GM10266 (cell line): Measurements from ENCODE around the gene AGFG2.

Experiments
- DNase-seq: peaks from one replicate; pipeline ENCODE4 v3.0.0; 2012; ENCODE audit errors: extremely low spot score
- CTCF ChIP-seq: IDR thresholded peaks from 2 replicates; pipeline ENCODE4 v1.5.1; 2012; ENCODE audit warnings: mild to moderate bottlenecking, low read depth; ENCODE audit not compliant: control insufficient read depth, insufficient read depth; ENCODE audit errors: missing control alignments

Gene AGFG2

GRCh38 chr7:100609958-100610357 lies 71.0 kb downstream of the AGFG2 start:
- no peak for DNase-seq

DNA sequence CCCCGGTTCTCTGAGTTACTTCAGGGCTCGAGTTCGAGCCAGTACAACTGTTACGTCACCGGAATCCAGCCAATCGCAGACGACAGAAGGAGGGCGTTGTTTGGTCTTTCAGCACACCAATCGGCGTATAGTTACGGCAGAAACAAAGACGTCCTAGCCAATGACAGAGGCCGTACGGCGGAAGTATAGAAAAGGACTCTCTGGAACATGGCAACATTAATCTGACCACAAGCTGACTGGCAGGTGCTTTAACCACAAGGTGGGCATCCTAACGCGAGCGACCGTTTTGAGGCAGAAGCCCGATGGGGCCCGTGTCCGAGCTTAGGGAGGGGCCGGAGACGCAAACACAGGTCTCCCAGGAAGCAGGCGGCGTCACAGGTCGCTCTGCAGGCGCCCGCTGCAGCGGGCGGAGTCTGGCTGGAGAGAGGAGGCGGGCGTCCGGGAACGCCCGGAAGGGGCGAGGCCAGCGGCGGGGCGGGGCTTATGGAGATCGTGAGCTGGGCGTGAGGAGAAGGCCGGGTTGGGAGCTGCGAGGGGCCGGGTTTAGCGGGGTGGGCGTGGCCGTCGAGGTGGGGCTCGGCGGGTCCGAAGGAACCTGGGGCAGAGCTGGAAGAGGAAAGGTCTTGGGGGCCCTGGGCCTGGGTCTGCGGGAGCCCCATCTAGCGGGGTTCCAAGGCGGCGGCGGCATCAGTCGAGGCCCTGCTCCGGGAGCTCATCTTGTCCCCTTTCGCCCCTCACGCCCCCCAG lies 73.2 kb downstream of the AGFG2 start, which contains the start of gene MOSPD3:
MOSPD3 (plus strand) TSS at position 558 of the 747 bp plus-strand sequence. CDS start 252 bp downstream, outside the sequence.
- peak; percentile 99 for DNase-seq
- no peak for TF ChIP-seq CTCF

More at GRCh38 chr7:100609958-100610357, 71.0 kb downstream of the AGFG2 start:
- TF ChIP-seq CTCF = no peak

DNA sequence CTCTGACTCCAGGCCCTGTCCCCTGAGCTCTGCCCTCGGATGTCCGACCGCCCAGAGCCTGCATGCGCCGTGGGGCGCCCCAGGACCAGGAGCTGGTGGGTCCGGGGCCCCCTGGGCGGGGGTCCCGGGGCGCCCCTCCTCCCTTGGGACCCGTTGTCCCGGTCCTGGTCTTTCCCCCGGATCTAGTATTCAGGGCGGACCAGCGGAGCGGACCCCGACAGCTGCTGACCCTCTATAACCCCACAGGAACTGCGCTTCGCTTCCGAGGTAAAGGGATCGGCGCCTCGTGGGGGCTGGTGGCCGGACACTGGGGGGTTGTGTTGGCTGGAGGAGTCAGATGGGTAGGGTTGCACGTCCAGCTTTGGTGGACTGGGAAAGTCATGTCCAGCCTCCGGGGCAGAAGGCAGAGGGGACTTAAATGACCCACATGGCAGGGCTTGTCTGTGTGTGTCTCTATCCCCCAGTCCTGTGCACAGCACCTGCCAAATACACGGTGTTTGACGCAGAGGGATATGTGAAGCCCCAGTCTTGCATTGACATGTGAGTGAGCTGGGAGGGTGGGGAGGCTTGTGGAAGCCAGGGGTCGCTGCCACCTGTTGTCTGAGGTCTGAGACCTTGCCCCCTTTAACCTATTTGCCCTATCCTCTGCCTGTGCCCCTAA lies 73.9 kb downstream of the AGFG2 start:
- no peak for TF ChIP-seq CTCF
- no peak for DNase-seq

- no peak for DNase-seq
- TF ChIP-seq CTCF = no peak
Observed at GRCh38 chr7:100613412-100614175, 74.6 kb downstream of the AGFG2 start.

GRCh38 chr7:100614308-100614861 lies 75.4 kb downstream of the AGFG2 start:
- TF ChIP-seq CTCF = no peak
- no peak for DNase-seq
